Activated CD4-positive, alpha-beta T cell treated with anti-CD3 and anti-CD28 coated beads, Interleukin-2, amount 50 U/mL, for 4 hours (primary cell): ENCODE results near the gene SHC4.
"Not testable (repeated sequence)": the region's sequence is repeated elsewhere in the genome, so short reads cannot be mapped to it uniquely, and the experiment has no call there.

Experiments
- DNase-seq, 2 experiments: peaks; one replicate each; pipeline ENCODE4 v3.0.0-alpha.2; 2020

The SHC4 gene

GRCh38 chr15:48790466-48791115 is 173.1 kb downstream of the SHC4 start:
- DNase-seq: not testable (repeated sequence)

- no peak for DNase-seq
Observed at GRCh38 chr15:48785712-48786111, 178.0 kb downstream of the SHC4 start.

GRCh38 chr15:48785195-48785594 is 178.5 kb downstream of the SHC4 start:
- no peak for DNase-seq

- DNase-seq: no peak
Observed at GRCh38 chr15:48784756-48785155, 179.0 kb downstream of the SHC4 start.

GRCh38 chr15:48782911-48783310 is 180.8 kb downstream of the SHC4 start:
- no peak for DNase-seq

- no peak for DNase-seq
Observed at GRCh38 chr15:48781481-48782081, 182.1 kb downstream of the SHC4 start.

- no peak for DNase-seq
Observed at GRCh38 chr15:48781017-48781416, 182.7 kb downstream of the SHC4 start.

GRCh38 chr15:48778331-48778730 is 185.4 kb downstream of the SHC4 start:
- DNase-seq: no peak

GRCh38 chr15:48777645-48778330 is 185.9 kb downstream of the SHC4 start:
- no peak for DNase-seq

- DNase-seq: no peak
Observed at GRCh38 chr15:48775546-48775945, 188.2 kb downstream of the SHC4 start.

- DNase-seq: no peak
Observed at GRCh38 chr15:48774484-48774883, 189.2 kb downstream of the SHC4 start.
